22Rv1 (cell line): ENCODE results near the gene SLC30A1.
"Not testable (repeated sequence)": the region's sequence is repeated elsewhere in the genome, so short reads cannot be mapped to it uniquely, and the experiment has no call there.

Source experiments
- ZFX ChIP-seq: fragments of 450-650 bp; IDR thresholded peaks from 2 replicates; pipeline ENCODE4 v1.6.1; 2017; ENCODE audit warnings: antibody characterized with exemption, borderline replicate concordance
- TF ChIP-seq, protein P1 (sequence below): fragments of 450-650 bp; IDR thresholded peaks from 2 replicates; pipeline ENCODE4 v1.5.1; 2017; ENCODE audit warnings: mild to moderate bottlenecking

DNA sequence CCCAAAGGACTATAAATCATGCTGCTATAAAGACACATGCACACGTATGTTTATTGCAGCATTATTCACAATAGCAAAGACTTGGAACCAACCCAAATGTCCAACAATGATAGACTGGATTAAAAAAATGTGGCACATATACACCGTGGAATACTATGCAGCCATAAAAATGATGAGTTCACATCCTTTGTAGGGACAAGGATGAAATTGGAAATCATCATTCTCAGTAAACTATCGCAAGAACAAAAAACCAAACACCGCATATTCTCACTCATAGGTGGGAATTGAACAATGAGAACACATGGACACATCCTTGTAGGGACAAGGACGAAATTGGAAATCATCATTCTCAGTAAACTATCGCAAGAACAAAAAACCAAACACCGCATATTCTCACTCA, 46.9 kb upstream of the SLC30A1 start:
- TF ChIP-seq, protein P1, sequence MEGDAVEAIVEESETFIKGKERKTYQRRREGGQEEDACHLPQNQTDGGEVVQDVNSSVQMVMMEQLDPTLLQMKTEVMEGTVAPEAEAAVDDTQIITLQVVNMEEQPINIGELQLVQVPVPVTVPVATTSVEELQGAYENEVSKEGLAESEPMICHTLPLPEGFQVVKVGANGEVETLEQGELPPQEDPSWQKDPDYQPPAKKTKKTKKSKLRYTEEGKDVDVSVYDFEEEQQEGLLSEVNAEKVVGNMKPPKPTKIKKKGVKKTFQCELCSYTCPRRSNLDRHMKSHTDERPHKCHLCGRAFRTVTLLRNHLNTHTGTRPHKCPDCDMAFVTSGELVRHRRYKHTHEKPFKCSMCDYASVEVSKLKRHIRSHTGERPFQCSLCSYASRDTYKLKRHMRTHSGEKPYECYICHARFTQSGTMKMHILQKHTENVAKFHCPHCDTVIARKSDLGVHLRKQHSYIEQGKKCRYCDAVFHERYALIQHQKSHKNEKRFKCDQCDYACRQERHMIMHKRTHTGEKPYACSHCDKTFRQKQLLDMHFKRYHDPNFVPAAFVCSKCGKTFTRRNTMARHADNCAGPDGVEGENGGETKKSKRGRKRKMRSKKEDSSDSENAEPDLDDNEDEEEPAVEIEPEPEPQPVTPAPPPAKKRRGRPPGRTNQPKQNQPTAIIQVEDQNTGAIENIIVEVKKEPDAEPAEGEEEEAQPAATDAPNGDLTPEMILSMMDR = not testable (repeated sequence)
- TF ChIP-seq ZFX = not testable (repeated sequence)
